HG03432 (cell line): ENCODE data around the gene SPDYE2.
"Not testable (repeated sequence)": the region's sequence is repeated elsewhere in the genome, so short reads cannot be mapped to it uniquely, and the experiment has no call there.

Source experiments
- ATAC-seq: cut with Tn5 transposase; IDR thresholded peaks from one replicate; pipeline ENCODE4 v1.9.1; 2021; ENCODE audit warnings: mild to moderate bottlenecking, moderate library complexity; ENCODE audit not compliant: unreplicated experiment

SPDYE2 gene

GRCh38 chr7:102535062-102535615 is 15.9 kb upstream of the SPDYE2 start:
- ATAC-seq = not testable (repeated sequence)

GRCh38 chr7:102540604-102541003 is 10.4 kb upstream of the SPDYE2 start:
- ATAC-seq = not testable (repeated sequence)

DNA sequence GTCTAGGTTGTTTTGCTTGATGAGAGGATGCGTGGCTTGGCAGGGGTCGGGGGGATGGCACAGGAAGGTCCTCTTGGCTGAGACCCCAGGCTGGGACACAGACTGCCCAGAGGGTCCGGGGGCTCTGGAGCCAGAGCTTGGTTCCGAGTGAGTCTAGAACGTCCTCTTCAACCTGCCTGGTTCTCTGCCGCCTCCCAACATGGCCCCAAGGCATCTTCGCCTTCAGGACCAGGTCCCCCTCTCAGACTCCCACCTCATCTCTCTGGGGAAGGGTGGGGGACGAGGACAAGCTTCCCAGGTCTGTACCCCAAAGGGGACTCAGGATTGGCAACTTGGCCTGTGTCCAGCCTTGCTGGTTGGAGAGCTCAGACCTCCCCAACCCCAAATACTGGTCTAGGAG is 8.9 kb upstream of the SPDYE2 start:
- ATAC-seq = not testable (repeated sequence)

- not testable (repeated sequence) for ATAC-seq
Measured at GRCh38 chr7:102542771-102543170, 8.3 kb upstream of the SPDYE2 start.

DNA sequence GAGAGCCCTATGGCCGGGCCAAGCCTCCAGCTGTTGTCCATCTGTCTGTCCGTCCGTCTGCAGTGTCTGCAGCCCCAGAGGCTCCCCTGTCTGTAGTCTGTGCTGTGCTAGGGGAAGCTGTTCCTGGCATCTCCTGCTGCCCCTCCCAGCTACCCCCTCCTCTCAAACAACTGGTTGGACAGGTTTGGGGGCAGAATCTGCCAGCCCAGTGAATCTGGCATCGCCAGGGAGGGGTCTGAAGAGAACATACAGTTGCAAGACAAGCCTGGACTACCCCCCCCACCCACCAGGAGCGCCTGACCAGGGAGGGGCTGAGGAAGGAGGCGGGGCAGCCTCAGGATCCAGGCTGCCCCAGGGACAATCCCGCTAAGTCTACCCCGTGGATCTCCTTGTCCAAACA is 7.4 kb upstream of the SPDYE2 start, which contains the start of gene UPK3BL2:
Gene UPK3BL2, minus strand, starts transcription at position 101 of the 400 bp plus-strand sequence. Its CDS starts 60 bp downstream, at position 41.
- ATAC-seq = not testable (repeated sequence)

GRCh38 chr7:102544372-102544771 is 6.7 kb upstream of the SPDYE2 start:
- not testable (repeated sequence) for ATAC-seq

DNA sequence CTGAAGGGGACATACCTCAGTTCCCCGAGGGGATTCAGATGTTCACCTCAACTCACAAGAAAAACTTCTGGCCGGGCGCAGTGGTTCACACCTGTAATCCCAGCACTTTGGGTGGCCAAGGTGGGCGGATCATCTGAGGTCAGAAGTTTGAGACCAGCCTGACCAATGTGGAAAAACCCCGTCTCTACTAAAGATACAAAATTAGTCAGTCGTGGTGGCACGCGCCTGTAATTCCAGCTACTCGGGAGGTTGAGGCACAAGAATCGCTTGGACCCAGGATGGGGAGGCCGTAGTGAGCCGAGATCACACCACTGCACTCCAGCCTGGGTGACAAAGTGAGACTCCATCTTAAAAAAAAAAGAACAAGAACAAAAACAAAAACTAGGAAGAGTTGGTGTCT is 5.7 kb upstream of the SPDYE2 start:
- ATAC-seq = not testable (repeated sequence)

DNA sequence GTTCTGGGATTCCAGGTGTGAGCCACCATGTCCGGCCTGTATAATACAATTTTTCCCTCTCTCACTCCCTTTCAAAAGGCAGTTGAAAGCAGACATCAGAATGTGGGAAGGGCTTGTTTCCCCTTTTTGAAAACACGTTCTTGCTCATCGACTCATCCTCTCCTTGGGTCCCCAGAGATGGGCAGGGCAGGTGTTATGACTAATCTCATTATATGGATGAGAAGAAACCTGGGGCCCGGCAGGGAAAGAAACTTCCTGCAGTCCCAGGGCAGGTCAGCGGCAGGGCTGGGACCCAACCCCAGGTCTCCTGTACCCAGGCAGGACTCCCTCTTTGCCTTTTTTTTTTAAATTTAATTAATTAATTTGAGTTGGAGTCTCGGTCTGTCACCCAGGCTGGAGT is 4.7 kb upstream of the SPDYE2 start:
- ATAC-seq = peak; percentile 86

- ATAC-seq = not testable (repeated sequence)
Measured at GRCh38 chr7:102568620-102569019, 17.6 kb downstream of the SPDYE2 start.

DNA sequence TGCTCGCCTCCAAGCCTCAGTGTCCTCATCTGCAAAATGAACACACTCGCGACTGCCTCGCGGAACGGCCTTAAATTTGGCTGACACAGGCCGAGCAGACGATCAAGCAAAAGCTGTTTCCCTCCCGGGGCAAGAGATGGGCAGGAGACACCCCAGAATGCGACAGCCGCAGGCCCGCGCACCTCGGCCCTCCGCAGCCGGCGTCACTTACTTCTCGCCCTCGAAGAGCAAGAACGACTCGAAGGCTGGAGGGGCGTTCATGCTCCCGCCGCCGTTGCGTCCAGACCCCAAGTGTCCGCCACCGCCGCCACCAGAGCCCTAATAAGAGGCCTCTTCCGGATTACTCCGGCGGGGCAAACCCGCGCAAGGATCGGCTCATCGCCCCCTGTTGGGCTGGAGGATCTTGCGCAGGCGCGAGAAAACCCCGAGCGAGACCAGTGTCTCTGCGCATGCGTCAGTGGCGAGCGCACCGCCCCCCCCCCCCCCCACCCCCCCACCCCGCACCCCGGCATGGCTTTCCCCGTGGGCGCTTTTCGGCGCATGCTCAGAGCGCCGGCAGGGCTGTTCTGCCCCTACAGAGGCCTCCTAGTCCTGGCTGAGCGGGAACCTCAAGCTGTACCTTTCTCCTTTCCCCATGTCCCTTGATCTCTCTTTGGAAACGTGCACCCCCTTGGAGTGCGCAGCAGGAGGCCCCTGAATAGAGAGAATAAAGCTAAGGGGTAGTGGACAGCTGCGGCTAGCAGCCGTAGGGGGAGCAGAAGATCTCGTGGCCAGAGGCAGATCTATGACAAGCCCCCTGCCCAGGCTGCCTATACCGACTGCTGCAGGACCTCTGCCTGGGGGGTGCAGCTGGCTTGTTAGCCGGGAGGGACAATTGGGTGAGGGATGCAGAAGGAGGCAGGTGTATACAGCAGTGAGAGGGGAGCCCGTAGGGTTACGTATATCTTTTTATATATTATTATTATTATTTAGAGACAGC is 21.5 kb downstream of the SPDYE2 start, which contains the start of gene POLR2J3:
Gene POLR2J3, minus strand, starts transcription at position 323 of the 979 bp plus-strand sequence. Its CDS starts 62 bp downstream, at position 261.
- ATAC-seq = peak; percentile 93

GRCh38 chr7:102574607-102575006 is 23.6 kb downstream of the SPDYE2 start:
- ATAC-seq = not testable (repeated sequence)

GRCh38 chr7:102576363-102576762 is 25.3 kb downstream of the SPDYE2 start:
- not testable (repeated sequence) for ATAC-seq

- ATAC-seq = not testable (repeated sequence)
Measured at GRCh38 chr7:102577315-102578240, 26.6 kb downstream of the SPDYE2 start.

GRCh38 chr7:102578486-102578885 is 27.5 kb downstream of the SPDYE2 start:
- not testable (repeated sequence) for ATAC-seq

DNA sequence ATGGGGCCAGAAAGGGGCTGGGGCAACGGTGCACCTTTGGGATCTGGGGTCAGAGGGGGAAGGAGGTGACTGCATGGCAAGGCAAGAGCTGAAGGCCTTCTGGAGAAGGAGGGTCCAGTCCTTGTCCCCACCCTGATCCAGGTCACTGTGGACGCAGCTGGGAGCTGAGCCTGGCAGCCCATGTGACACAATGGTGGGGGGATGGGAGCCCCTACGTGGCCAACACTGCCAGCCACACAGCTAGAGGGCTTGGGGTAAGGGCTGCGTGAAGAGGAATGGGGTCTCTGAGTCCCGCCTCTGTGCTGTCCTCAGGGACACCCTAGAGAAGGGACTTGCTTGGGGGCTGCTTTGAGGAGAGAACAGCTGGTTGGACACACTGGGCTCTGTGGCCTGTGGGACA is 30.7 kb downstream of the SPDYE2 start:
- not testable (repeated sequence) for ATAC-seq

- ATAC-seq = not testable (repeated sequence)
Measured at GRCh38 chr7:102583495-102583894, 32.5 kb downstream of the SPDYE2 start.

DNA sequence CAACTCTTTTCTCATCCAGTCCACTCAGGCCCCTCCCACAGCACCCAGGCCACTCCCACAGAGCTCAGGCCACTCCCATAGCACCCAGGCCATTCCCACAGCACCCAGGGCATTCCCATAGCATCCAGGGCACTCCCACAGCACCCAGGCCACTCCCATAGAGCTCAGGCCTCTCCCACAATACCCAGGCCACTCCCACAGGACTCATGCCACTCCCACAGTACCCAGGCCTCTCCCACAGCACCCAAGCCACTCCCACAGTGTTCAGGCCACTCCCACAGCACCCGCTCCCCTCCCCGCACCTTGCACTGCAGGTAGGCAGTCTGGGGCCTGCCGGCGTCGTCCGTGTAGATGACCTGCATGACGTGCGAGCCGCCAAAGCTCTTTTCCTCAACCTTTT is 38.8 kb downstream of the SPDYE2 start:
- ATAC-seq = peak; percentile 37

- ATAC-seq = peak; percentile 53
Measured at GRCh38 chr7:102592477-102593019, 41.5 kb downstream of the SPDYE2 start.

DNA sequence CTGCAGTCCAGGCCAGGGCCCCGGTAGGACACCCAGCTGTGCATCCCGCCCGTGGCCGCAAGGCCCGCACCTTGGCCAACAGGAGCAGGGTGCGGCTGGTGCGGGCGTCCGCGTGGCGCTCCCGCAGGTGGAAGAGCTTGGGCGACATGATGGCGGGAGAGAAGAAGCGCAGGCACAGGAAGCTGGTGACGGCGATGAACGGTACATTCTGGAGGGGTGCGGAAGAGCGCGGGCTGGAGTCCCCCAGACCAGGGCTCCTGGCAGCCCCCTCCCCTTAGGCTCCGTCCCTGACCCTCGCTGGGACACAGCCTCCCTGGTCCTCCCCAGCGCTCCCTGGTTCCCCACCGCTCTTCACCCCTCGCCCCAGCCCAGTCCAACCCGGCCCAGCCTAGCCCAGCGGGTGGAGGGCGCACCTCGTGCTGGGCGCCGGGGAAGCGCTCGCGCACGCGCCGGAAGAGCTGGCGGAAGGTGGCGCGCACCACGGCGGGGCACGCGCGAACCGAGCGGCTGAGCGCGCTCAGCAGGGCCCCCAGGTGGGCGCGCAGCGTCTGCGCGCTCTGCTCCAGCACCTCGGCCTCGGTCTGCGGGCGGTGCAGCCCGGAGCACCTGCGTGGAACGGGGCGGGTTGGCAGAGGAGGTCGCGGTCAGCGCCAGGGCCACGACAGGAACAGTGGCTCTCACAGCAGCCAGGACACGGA is 42.8 kb downstream of the SPDYE2 start:
- peak; percentile 80 for ATAC-seq

GRCh38 chr7:102596036-102596435 is 45.0 kb downstream of the SPDYE2 start:
- ATAC-seq = not testable (repeated sequence)
